Measurements from ENCODE around the gene GBF1. TPM values are rescaled to one million over a fixed set of nuclear protein-coding genes. Genes with fewer than 3 reads are reported as not detected.

Gene GBF1
- total RNA-seq, 2 experiments from 2014 or later = 28.8 to 30.9 TPM

GRCh38 chr10:102352066-102352715, 106.9 kb downstream of the GBF1 start:
- Histone ChIP-seq H3K36me3 (ENCODE audit: insufficient read depth, low read length) (peaks cover 71% of the 10 kb centered on the region), H3K4me1 (ENCODE audit: insufficient read depth, low read length) (no peaks in the 10 kb centered on the region), H3K27me3 (ENCODE audit: control insufficient read depth in 1 of 2, insufficient read depth in 2 of 2, low read length in 2 of 2) (no peaks in the 10 kb centered on the region), H3K9me3 (ENCODE audit: control insufficient read depth in 1 of 2, insufficient read depth in 1 of 2, low read length in 2 of 2) (no peaks in the 10 kb centered on the region), H3K4me3 (ENCODE audit: low read length) (no peak overlapping the region), H3K27ac (ENCODE audit: low read depth in 1 of 2, low read length in 2 of 2) (no peak overlapping the region)
- Mint-ChIP-seq H3K4me1 (ENCODE audit: low read depth) (no peaks in the 10 kb centered on the region), H3K36me3 (ENCODE audit: low read depth) (peaks cover 64% of the 10 kb centered on the region), H3K27me3 (no peaks in the 10 kb centered on the region), H3K4me3 (no peak overlapping the region), H3K9me3 (no peaks in the 10 kb centered on the region), H3K27ac (no peak overlapping the region)
- intact Hi-C loops (cut with DNase I, micrococcal nuclease) = loop anchor here (1.0 to 5.0 kb wide), 4 partner anchors 105 to 183 kb away; partner anchors contain the start of gene GBF1 (in 2 of the 2)
- peak; percentile 54 to 83 (median 66) for DNase-seq
- peak; percentile 72 for ATAC-seq (ENCODE audit: poor library complexity)
- ChIA-PET CTCF (interaction anchor here (0.6 to 6.7 kb wide), 8 partner anchors 10 to 183 kb away, joined by 3 to 133 read pairs (median 4); no protein-coding TSS in a partner anchor), POLR2A (interaction anchor here (1.4 to 3.8 kb wide), 2 partner anchors 98 to 121 kb away, joined by 3 to 26 read pairs; no protein-coding TSS in a partner anchor)
- peak; percentile 96 for TF ChIP-seq CTCF (IDR thresholded peaks at IDR 0.05)

GRCh38 chr10:102354451-102354850, 109.1 kb downstream of the GBF1 start:
- Mint-ChIP-seq H3K27ac (no peak overlapping the region), H3K27me3 (no peaks in the 10 kb centered on the region), H3K4me1 (ENCODE audit: low read depth) (no peaks in the 10 kb centered on the region), H3K9me3 (no peaks in the 10 kb centered on the region), H3K36me3 (ENCODE audit: low read depth) (peaks cover 76% of the 10 kb centered on the region), H3K4me3 (no peak overlapping the region)
- ChIA-PET POLR2A (interaction anchor here (0.7 kb wide), 1 partner anchor 1815 kb away, joined by 3 read pairs; no protein-coding TSS in a partner anchor), CTCF (interaction anchor here (0.8 to 6.7 kb wide), 2 partner anchors 125 to 185 kb away, joined by 3 to 133 read pairs; no protein-coding TSS in a partner anchor)
- Histone ChIP-seq H3K27ac (ENCODE audit: low read depth in 1 of 2, low read length in 2 of 2) (no peak overlapping the region), H3K27me3 (ENCODE audit: control insufficient read depth in 1 of 2, insufficient read depth in 2 of 2, low read length in 2 of 2) (no peaks in the 10 kb centered on the region), H3K4me3 (ENCODE audit: low read length) (no peak overlapping the region), H3K9me3 (ENCODE audit: control insufficient read depth in 1 of 2, insufficient read depth in 1 of 2, low read length in 2 of 2) (no peaks in the 10 kb centered on the region), H3K36me3 (ENCODE audit: insufficient read depth, low read length) (peaks cover 87% of the 10 kb centered on the region), H3K4me1 (ENCODE audit: insufficient read depth, low read length) (no peaks in the 10 kb centered on the region)
- intact Hi-C loops (cut with DNase I, micrococcal nuclease) = loop anchor here (5.0 kb wide), 2 partner anchors 107 to 182 kb away; partner anchors contain the start of gene GBF1 (in 2 of the 2)
- DNase-seq (no peak), ATAC-seq (ENCODE audit: poor library complexity) (no peak)
- no peak for TF ChIP-seq CTCF (IDR thresholded peaks at IDR 0.05)

GRCh38 chr10:102358712-102359382, 113.5 kb downstream of the GBF1 start:
- Mint-ChIP-seq H3K4me1 (ENCODE audit: low read depth) (no peaks in the 10 kb centered on the region), H3K36me3 (ENCODE audit: low read depth) (peaks cover 98% of the 10 kb centered on the region), H3K9me3 (no peaks in the 10 kb centered on the region), H3K27me3 (no peaks in the 10 kb centered on the region), H3K4me3 (no peak overlapping the region), H3K27ac (no peak overlapping the region)
- intact Hi-C loops (cut with DNase I, micrococcal nuclease) = no loop called here
- no peak for DNase-seq
- ATAC-seq (ENCODE audit: poor library complexity) = no peak
- ChIA-PET POLR2A (no interaction called here), CTCF (interaction anchor here (1.3 kb wide), 1 partner anchor 127 kb away, joined by 3 read pairs; no protein-coding TSS in a partner anchor)
- no peaks in the 10 kb centered on the region for H3K4me1 ChIP-seq (ENCODE audit: insufficient read depth, low read length)
- TF ChIP-seq CTCF (IDR thresholded peaks at IDR 0.05) = no peak
- H3K27ac ChIP-seq (ENCODE audit: low read depth in 1 of 2, low read length in 2 of 2) = no peak overlapping the region
- no peaks in the 10 kb centered on the region for H3K27me3 ChIP-seq (ENCODE audit: control insufficient read depth in 1 of 2, insufficient read depth in 2 of 2, low read length in 2 of 2)
- peaks cover 90% of the 10 kb centered on the region for H3K36me3 ChIP-seq (ENCODE audit: insufficient read depth, low read length)
- no peaks in the 10 kb centered on the region for H3K9me3 ChIP-seq (ENCODE audit: control insufficient read depth in 1 of 2, insufficient read depth in 1 of 2, low read length in 2 of 2)
- H3K4me3 ChIP-seq (ENCODE audit: low read length) = no peak overlapping the region
